HCT116 (cell line): ENCODE data around the gene ZFHX3. TPM values are rescaled to one million over a fixed set of nuclear protein-coding genes. Genes with fewer than 3 reads are reported as not detected.

ENCODE experiments used
- ATAC-seq: fragments of 200-7000 bp; cut with Tn5 transposase; 2 replicates; pipeline ENCODE4 v1.9.1; 2020; ENCODE audit warnings: mild to moderate bottlenecking, moderate library complexity
- BruUV-seq: library from RNA; stranded (reverse); fragments of 400-500 nt; replicated peaks from 2 replicates; lab custom pipeline; 2021; lab: Mats Ljungman, UMichigan
- CTCF ChIA-PET: fragments of 300-600 bp; sonication (Branson Sonifier 250); formaldehyde crosslinking; loops from one replicate; lab custom pipeline; 2021; ENCODE audit warnings: antibody characterized with exemption; lab: Charles Lee
- POLR2A ChIA-PET: fragments of 300-600, 350-600 bp; sonication (Branson Sonifier 250); formaldehyde crosslinking; loops from one replicate; lab custom pipeline; 2021; ENCODE audit warnings: antibody characterized with exemption; lab: Charles Lee
- RAD21 ChIA-PET, 2 experiments: fragments of 300-600 bp; sonication (Branson Sonifier 250); formaldehyde crosslinking; loops; one replicate each; lab custom pipeline; 2023; ENCODE audit warnings: low total read pairs in 2 of 2; ENCODE audit not compliant: uncharacterized antibody in 2 of 2, unreplicated experiment in 2 of 2, low non-redundant PET in 1 of 2; lab: Charles Lee
- DNase-seq: peaks from one replicate; pipeline ENCODE4 v3.0.0-alpha.2; 2010; ENCODE audit warnings: low read depth, low spot score
- H2AFZ ChIP-seq: fragments of 200-600 bp; shearing (Covaris generic), sonication (generic); 2 replicates; pipeline ENCODE4 v1.6.1; 2017; ENCODE audit warnings: low read depth, mixed run types, mixed read lengths, antibody characterized with exemption, low read length; ENCODE audit not compliant: poor library complexity, severe bottlenecking
- H3K27ac ChIP-seq: 2 replicates; pipeline ENCODE4 v1.5.1; 2012; ENCODE audit warnings: low read depth, low read length
- H3K27me3 ChIP-seq: fragments of 200-600 bp; sonication (generic); 2 replicates; pipeline ENCODE4 v1.6.1; 2016; ENCODE audit warnings: mixed run types, low read length, mixed read lengths; ENCODE audit not compliant: insufficient read depth
- H3K36me3 ChIP-seq, 2 experiments: fragments of 200-500 bp in 1 of 2; fragments of 200-600 bp in 1 of 2; sonication (Bioruptor generic) in 1 of 2; sonication (generic) in 1 of 2; 2 replicates each; pipeline versions ENCODE4 v1.5.1 to v1.6.1; 2014 to 2016; ENCODE audit warnings: low read length in 2 of 2, inconsistent platforms in 1 of 2, mixed read lengths in 1 of 2, mixed run types in 1 of 2; ENCODE audit not compliant: insufficient read depth in 2 of 2, control insufficient read depth in 1 of 2
- H3K4me1 ChIP-seq, 2 experiments: fragments of 200-600 bp in 1 of 2; sonication (generic) in 1 of 2; 2 replicates each; pipeline versions ENCODE4 v1.5.1 to v1.6.1; 2012 to 2017; ENCODE audit warnings: low read length in 2 of 2, inconsistent platforms in 1 of 2, mild to moderate bottlenecking in 1 of 2, mixed read lengths in 1 of 2, mixed run types in 1 of 2, moderate library complexity in 1 of 2; ENCODE audit not compliant: insufficient read depth in 2 of 2, control insufficient read depth in 1 of 2
- H3K4me2 ChIP-seq: fragments of 200-600 bp; sonication (generic); 2 replicates; pipeline ENCODE4 v1.6.1; 2017; ENCODE audit warnings: mixed run types, low read length, mixed read lengths
- H3K4me3 ChIP-seq, 2 experiments: fragments of 200-600 bp in 1 of 2; sonication (generic) in 1 of 2; replicated peaks in 1 of 2; 2 replicates each; pipeline ENCODE4 v1.5.1; 2011 to 2016; ENCODE audit warnings: low read length in 2 of 2, control low read depth in 1 of 2, low read depth in 1 of 2, mild to moderate bottlenecking in 1 of 2, mixed read lengths in 1 of 2, mixed run types in 1 of 2
- H3K79me2 ChIP-seq: fragments of 200-600 bp; sonication (generic); 2 replicates; pipeline ENCODE4 v1.6.1; 2017; ENCODE audit warnings: mild to moderate bottlenecking, mixed run types, low read length, moderate library complexity, mixed read lengths; ENCODE audit not compliant: insufficient read depth
- H3K9ac ChIP-seq: fragments of 200-600 bp; sonication (generic); 2 replicates; pipeline ENCODE4 v1.6.1; 2016; ENCODE audit warnings: low read length, mixed read lengths
- H3K9me2 ChIP-seq: fragments of 200-600 bp; sonication (generic), shearing (Covaris generic); 2 replicates; pipeline ENCODE4 v1.6.1; 2017; ENCODE audit warnings: mixed run types, mild to moderate bottlenecking, moderate library complexity; ENCODE audit not compliant: insufficient read depth
- H3K9me3 ChIP-seq, 2 experiments: fragments of 200-500 bp in 1 of 2; fragments of 200-600 bp in 1 of 2; sonication (Bioruptor generic) in 1 of 2; sonication (generic) in 1 of 2; 2 replicates each; pipeline ENCODE4 v1.6.1; 2014 to 2017; ENCODE audit warnings: low read length in 2 of 2, mixed read lengths in 2 of 2, inconsistent platforms in 1 of 2, low read depth in 1 of 2, mild to moderate bottlenecking in 1 of 2, mixed run types in 1 of 2, moderate library complexity in 1 of 2; ENCODE audit not compliant: control insufficient read depth in 1 of 2, insufficient read depth in 1 of 2
- H4K20me1 ChIP-seq: fragments of 200-600 bp; sonication (generic), shearing (Covaris generic); 2 replicates; pipeline ENCODE4 v1.6.1; 2017; ENCODE audit warnings: mixed run types, mild to moderate bottlenecking, moderate library complexity; ENCODE audit not compliant: insufficient read depth
- CEBPB ChIP-seq: IDR thresholded peaks from 2 replicates; pipeline ENCODE4 v1.6.1; 2012; ENCODE audit warnings: low read depth
- EZH2 ChIP-seq: fragments of 200-600 bp; sonication (generic); IDR thresholded peaks from 2 replicates; pipeline ENCODE4 v1.6.1; 2017; ENCODE audit warnings: antibody characterized with exemption, mixed run types
- POLR2A ChIP-seq: IDR thresholded peaks from 2 replicates; pipeline ENCODE4 v1.7.0; 2011; ENCODE audit warnings: borderline replicate concordance; ENCODE audit not compliant: insufficient read depth, insufficient read length; ENCODE audit errors: extremely low read depth
- SIN3A ChIP-seq: IDR thresholded peaks from 2 replicates; pipeline ENCODE4 v1.6.1; 2012; ENCODE audit warnings: low read depth
- SP1 ChIP-seq: IDR thresholded peaks from 2 replicates; pipeline ENCODE4 v1.6.1; 2012; ENCODE audit warnings: low read depth
- YY1 ChIP-seq: IDR thresholded peaks from 2 replicates; pipeline ENCODE4 v1.6.1; 2011; ENCODE audit warnings: low read length, low read depth, moderate library complexity, mild to moderate bottlenecking; ENCODE audit not compliant: insufficient replicate concordance; ENCODE audit errors: extremely low read depth
- intact Hi-C: fragments of 100-400 bp; cut with micrococcal nuclease; formaldehyde crosslinking; loops from 2 replicates; pipeline ENCODE4 v1.10.0; 2022
- total RNA-seq: library from RNA; stranded (reverse); gene quantifications from one replicate; pipeline ENCODE4 v1.2.1, GENCODE V29; 2021; ENCODE audit not compliant: unreplicated experiment
- TF ChIP-seq, protein P1 (sequence below): IDR thresholded peaks from 2 replicates; pipeline ENCODE4 v1.6.1; 2011; ENCODE audit warnings: mild to moderate bottlenecking, low read length, moderate library complexity; ENCODE audit not compliant: insufficient replicate concordance; ENCODE audit errors: extremely low read depth
- TF ChIP-seq, protein P2 (sequence below), 3 experiments: fragments of 200-600 bp in 1 of 3; sonication (generic) in 1 of 3; IDR thresholded peaks in 2 of 3; conservative IDR thresholded peaks in 1 of 3; 2 replicates each; pipeline ENCODE4 v1.5.1; 2012 to 2017; ENCODE audit warnings: low read depth in 2 of 3, low read length in 2 of 3, antibody characterized with exemption in 1 of 3, borderline replicate concordance in 1 of 3, control low read depth in 1 of 3, mild to moderate bottlenecking in 1 of 3, mixed read lengths in 1 of 3, mixed run types in 1 of 3, moderate library complexity in 1 of 3; ENCODE audit not compliant: insufficient read depth in 1 of 3

Gene ZFHX3
- total RNA-seq, 1 experiment from 2014 or later: 6.3 TPM

DNA sequence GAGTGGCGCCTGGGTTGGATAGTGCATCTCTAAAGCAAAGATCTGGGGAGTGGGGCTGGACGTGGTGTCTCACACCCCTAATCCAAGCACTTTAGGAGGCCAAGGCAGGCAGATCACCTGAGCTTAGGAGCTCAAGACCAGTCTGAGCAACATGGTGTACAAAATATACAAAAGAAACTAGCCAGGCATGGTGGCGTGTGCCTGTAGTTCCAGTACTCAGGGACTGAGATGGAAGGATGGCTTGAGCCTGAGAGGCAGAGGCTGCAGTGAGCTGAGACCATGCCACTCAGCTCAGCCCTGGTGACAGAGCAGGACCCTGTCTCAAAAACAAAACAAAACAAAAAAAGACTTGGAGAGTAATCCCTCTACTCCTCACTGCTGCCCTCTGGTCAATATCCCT is 96.0 kb downstream of the ZFHX3 start:
- Histone ChIP-seq H3K4me3 (no peak overlapping the region), H3K27ac (no peak overlapping the region), H4K20me1 (no peaks in the 10 kb centered on the region), H3K9me3 (no peaks in the 10 kb centered on the region), H3K36me3 (0 out of 4 replicates have a peak, but pooled peaks cover 0 to 10% of the 10 kb centered on the region in 2 experiments), H3K27me3 (no peaks in the 10 kb centered on the region), H3K9me2 (no peaks in the 10 kb centered on the region), H3K4me2 (no peak overlapping the region), H2AFZ (no peak overlapping the region), H3K9ac (no peak overlapping the region), H3K4me1 (no peaks in the 10 kb centered on the region), H3K79me2 (no peaks in the 10 kb centered on the region)
- CTCF ChIA-PET: interaction anchor here (2.2 kb wide), 1 partner anchor 10 kb away, joined by 7 read pairs; no protein-coding TSS in a partner anchor
- POLR2A ChIA-PET: no interaction called here
- TF ChIP-seq EZH2 (no peak), POLR2A (no peak), SIN3A (no peak), SP1 (no peak), YY1 (no peak), CEBPB (no peak)
- TF ChIP-seq, protein P1, sequence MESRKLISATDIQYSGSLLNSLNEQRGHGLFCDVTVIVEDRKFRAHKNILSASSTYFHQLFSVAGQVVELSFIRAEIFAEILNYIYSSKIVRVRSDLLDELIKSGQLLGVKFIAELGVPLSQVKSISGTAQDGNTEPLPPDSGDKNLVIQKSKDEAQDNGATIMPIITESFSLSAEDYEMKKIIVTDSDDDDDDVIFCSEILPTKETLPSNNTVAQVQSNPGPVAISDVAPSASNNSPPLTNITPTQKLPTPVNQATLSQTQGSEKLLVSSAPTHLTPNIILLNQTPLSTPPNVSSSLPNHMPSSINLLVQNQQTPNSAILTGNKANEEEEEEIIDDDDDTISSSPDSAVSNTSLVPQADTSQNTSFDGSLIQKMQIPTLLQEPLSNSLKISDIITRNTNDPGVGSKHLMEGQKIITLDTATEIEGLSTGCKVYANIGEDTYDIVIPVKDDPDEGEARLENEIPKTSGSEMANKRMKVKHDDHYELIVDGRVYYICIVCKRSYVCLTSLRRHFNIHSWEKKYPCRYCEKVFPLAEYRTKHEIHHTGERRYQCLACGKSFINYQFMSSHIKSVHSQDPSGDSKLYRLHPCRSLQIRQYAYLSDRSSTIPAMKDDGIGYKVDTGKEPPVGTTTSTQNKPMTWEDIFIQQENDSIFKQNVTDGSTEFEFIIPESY: no peak
- TF ChIP-seq, protein P2, sequence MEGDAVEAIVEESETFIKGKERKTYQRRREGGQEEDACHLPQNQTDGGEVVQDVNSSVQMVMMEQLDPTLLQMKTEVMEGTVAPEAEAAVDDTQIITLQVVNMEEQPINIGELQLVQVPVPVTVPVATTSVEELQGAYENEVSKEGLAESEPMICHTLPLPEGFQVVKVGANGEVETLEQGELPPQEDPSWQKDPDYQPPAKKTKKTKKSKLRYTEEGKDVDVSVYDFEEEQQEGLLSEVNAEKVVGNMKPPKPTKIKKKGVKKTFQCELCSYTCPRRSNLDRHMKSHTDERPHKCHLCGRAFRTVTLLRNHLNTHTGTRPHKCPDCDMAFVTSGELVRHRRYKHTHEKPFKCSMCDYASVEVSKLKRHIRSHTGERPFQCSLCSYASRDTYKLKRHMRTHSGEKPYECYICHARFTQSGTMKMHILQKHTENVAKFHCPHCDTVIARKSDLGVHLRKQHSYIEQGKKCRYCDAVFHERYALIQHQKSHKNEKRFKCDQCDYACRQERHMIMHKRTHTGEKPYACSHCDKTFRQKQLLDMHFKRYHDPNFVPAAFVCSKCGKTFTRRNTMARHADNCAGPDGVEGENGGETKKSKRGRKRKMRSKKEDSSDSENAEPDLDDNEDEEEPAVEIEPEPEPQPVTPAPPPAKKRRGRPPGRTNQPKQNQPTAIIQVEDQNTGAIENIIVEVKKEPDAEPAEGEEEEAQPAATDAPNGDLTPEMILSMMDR (IDR thresholded peaks at IDR 0.05 in 2 of 3, conservative IDR thresholded peaks at IDR 0.05 in 1 of 3; ENCODE audit: borderline replicate concordance in 1 of 3, insufficient read depth in 1 of 3, low read depth in 2 of 3, low read length in 2 of 3): no peak
- intact Hi-C loops: no loop called here
- BruUV-seq: no TSS peak
- RAD21 ChIA-PET: no interaction called here
- ATAC-seq: no peak
- no peak for DNase-seq
